CD14-positive monocyte (primary cell): Measurements from ENCODE around the gene SMPD3. TPM values are rescaled to one million over a fixed set of nuclear protein-coding genes. Genes with fewer than 3 reads are reported as not detected.

Source experiments
- DNase-seq, 3 donors: peaks; one replicate each; pipeline ENCODE4 v3.0.0-alpha.2; 2011 to 2022
- H2AFZ ChIP-seq: 2 replicates; pipeline ENCODE4 v1.6.0; 2012; ENCODE audit warnings: mild to moderate bottlenecking, low read depth, low read length, inconsistent platforms; ENCODE audit not compliant: insufficient read depth, poor library complexity, severe bottlenecking
- H3K27ac ChIP-seq, 2 donors: 1 replicate in 1 of 2; 2 replicates in 1 of 2; pipeline ENCODE4 v1.5.1; 2012 to 2013; ENCODE audit warnings: low read length in 2 of 2, control low read depth in 1 of 2, inconsistent platforms in 1 of 2, low read depth in 1 of 2, mild to moderate bottlenecking in 1 of 2
- H3K27me3 ChIP-seq, 2 donors: one replicate each; pipeline versions ENCODE4 v1.6.0 to v1.6.1; 2011 to 2013; ENCODE audit warnings: low read length in 2 of 2; ENCODE audit not compliant: control insufficient read depth in 2 of 2, insufficient read depth in 2 of 2
- H3K36me3 ChIP-seq, 2 donors: replicated peaks in 1 of 2; 1 replicate in 1 of 2; 2 replicates in 1 of 2; pipeline versions ENCODE4 v1.5.1 to v1.6.1; 2012 to 2013; ENCODE audit warnings: low read length in 2 of 2, control low read depth in 1 of 2, inconsistent platforms in 1 of 2, mild to moderate bottlenecking in 1 of 2; ENCODE audit not compliant: insufficient read depth in 2 of 2, control insufficient read depth in 1 of 2
- H3K4me1 ChIP-seq, 2 donors: 1 replicate in 1 of 2; 2 replicates in 1 of 2; pipeline versions ENCODE4 v1.5.1 to v1.6.1; 2012 to 2013; ENCODE audit warnings: low read length in 2 of 2, control low read depth in 1 of 2, inconsistent platforms in 1 of 2, mild to moderate bottlenecking in 1 of 2, moderate library complexity in 1 of 2; ENCODE audit not compliant: insufficient read depth in 2 of 2, control insufficient read depth in 1 of 2
- H3K4me2 ChIP-seq: replicated peaks from 2 replicates; pipeline ENCODE3; 2012; ENCODE audit warnings: low read length, moderate library complexity, mild to moderate bottlenecking; ENCODE audit not compliant: poor library complexity, severe bottlenecking; ENCODE audit errors: extremely low read depth
- H3K4me3 ChIP-seq, 3 experiments: fragments of 200-600 bp in 1 of 3; sonication (generic) in 1 of 3; replicated peaks in 1 of 3; 1 replicate in 2 of 3; 2 replicates in 1 of 3; pipeline ENCODE4 v1.5.1; 2011 to 2013; ENCODE audit warnings: low read length in 3 of 3, mild to moderate bottlenecking in 3 of 3, control low read depth in 2 of 3, low read depth in 2 of 3, inconsistent platforms in 1 of 3, moderate library complexity in 1 of 3
- H3K79me2 ChIP-seq: 2 replicates; pipeline ENCODE4 v1.6.0; 2012; ENCODE audit warnings: mild to moderate bottlenecking, control low read depth, inconsistent platforms, low read length, moderate library complexity; ENCODE audit not compliant: insufficient read depth
- H3K9ac ChIP-seq: 2 replicates; pipeline ENCODE4 v1.6.0; 2017; ENCODE audit warnings: low read length, mild to moderate bottlenecking; ENCODE audit not compliant: insufficient read depth, poor library complexity, severe bottlenecking
- H3K9me3 ChIP-seq, 2 donors: replicated peaks in 1 of 2; 1 replicate in 1 of 2; 2 replicates in 1 of 2; pipeline versions ENCODE4 v1.5.1 to v1.6.1; 2012 to 2013; ENCODE audit warnings: low read length in 2 of 2, control low read depth in 1 of 2; ENCODE audit not compliant: control insufficient read depth in 1 of 2, insufficient read depth in 1 of 2
- H4K20me1 ChIP-seq: 2 replicates; pipeline ENCODE4 v1.6.0; 2012; ENCODE audit warnings: mild to moderate bottlenecking, low read length, control low read depth, moderate library complexity; ENCODE audit not compliant: insufficient read depth
- H3K27ac Mint-ChIP-seq, 7 donors: one replicate each; pipeline ENCODE4 v1.8.0; 2020; ENCODE audit warnings: mild to moderate bottlenecking in 7 of 7, mixed read lengths in 7 of 7, moderate library complexity in 6 of 7, inconsistent platforms in 2 of 7
- H3K27me3 Mint-ChIP-seq, 3 donors: one replicate each; pipeline ENCODE4 v1.8.0; 2021 to 2022; ENCODE audit warnings: low read depth in 3 of 3, mild to moderate bottlenecking in 3 of 3, mixed read lengths in 3 of 3, moderate library complexity in 3 of 3, inconsistent platforms in 1 of 3
- H3K36me3 Mint-ChIP-seq, 2 donors: one replicate each; pipeline ENCODE4 v1.8.0; 2020; ENCODE audit warnings: mixed read lengths in 2 of 2, inconsistent platforms in 1 of 2, mild to moderate bottlenecking in 1 of 2
- H3K4me1 Mint-ChIP-seq: one replicate; pipeline ENCODE4 v1.8.0; 2020; ENCODE audit warnings: mild to moderate bottlenecking, mixed read lengths
- H3K4me3 Mint-ChIP-seq, 2 donors: one replicate each; pipeline ENCODE4 v1.8.0; 2020; ENCODE audit warnings: mild to moderate bottlenecking in 2 of 2, mixed read lengths in 2 of 2, moderate library complexity in 1 of 2
- H3K9me3 Mint-ChIP-seq, 7 donors: one replicate each; pipeline ENCODE4 v1.8.0; 2020 to 2022; ENCODE audit warnings: mixed read lengths in 7 of 7, mild to moderate bottlenecking in 6 of 7, moderate library complexity in 6 of 7, inconsistent platforms in 2 of 7
- WGBS: methylation state at CpG from one replicate; pipeline ENCODE4 v1.1.5; 2013; ENCODE audit warnings: missing lambda C conversion rate; ENCODE audit not compliant: insufficient coverage; 5-methylcytosine and 5-hydroxymethylcytosine counted together
- intact Hi-C, 2 donors: fragments of 100-400 bp; cut with micrococcal nuclease; formaldehyde crosslinking; loops; one replicate each; pipeline versions ENCODE4 v1.15.0 to v1.15.1; 2023
- polyA plus RNA-seq, 3 donors: library from polyadenylated mRNA; depleted of rRNA in 1 of 3; unstranded in 2 of 3; stranded (reverse) in 1 of 3; fragments of 300-500 nt in 2 of 3; fragments of >200 nt in 1 of 3; fragmentation: Illumina TruSeq in 2 of 3; gene quantifications; 1 replicate in 2 of 3; 2 replicates in 1 of 3; pipeline ENCODE4 v1.2.3, GENCODE V29; 2012 to 2021
- TF ChIP-seq, protein P1 (sequence below): fragments of 200-600 bp; IDR thresholded peaks from one replicate; pipeline ENCODE4 v1.8.0; 2022; ENCODE audit warnings: antibody characterized with exemption, mild to moderate bottlenecking

Gene SMPD3
- polyA plus RNA-seq, 3 donors = 0.40 to 1.1 (median 0.51) TPM

DNA sequence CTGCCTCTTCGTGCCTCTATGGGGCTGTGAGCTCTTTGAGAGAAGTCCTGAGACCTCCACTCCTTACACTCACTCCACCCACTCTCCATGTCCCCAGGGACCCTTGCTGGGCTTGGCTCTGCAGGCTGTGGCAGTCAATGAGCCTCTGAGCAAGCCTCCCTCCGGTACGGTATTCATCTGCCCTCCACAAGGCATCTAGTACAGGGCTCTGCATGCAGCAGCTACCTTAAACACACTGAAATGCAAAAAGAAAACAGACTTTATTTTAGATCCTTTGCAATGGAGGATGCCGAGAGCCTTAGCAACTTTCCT is 38.9 kb upstream of the SMPD3 start:
- peak overlapping the region in 1 of 2 donors; percentile 35 for H3K4me3 Mint-ChIP-seq
- TF ChIP-seq, protein P1, sequence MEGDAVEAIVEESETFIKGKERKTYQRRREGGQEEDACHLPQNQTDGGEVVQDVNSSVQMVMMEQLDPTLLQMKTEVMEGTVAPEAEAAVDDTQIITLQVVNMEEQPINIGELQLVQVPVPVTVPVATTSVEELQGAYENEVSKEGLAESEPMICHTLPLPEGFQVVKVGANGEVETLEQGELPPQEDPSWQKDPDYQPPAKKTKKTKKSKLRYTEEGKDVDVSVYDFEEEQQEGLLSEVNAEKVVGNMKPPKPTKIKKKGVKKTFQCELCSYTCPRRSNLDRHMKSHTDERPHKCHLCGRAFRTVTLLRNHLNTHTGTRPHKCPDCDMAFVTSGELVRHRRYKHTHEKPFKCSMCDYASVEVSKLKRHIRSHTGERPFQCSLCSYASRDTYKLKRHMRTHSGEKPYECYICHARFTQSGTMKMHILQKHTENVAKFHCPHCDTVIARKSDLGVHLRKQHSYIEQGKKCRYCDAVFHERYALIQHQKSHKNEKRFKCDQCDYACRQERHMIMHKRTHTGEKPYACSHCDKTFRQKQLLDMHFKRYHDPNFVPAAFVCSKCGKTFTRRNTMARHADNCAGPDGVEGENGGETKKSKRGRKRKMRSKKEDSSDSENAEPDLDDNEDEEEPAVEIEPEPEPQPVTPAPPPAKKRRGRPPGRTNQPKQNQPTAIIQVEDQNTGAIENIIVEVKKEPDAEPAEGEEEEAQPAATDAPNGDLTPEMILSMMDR = no peak
- H3K27me3 Mint-ChIP-seq = peaks cover 3 to 4% (median 3%) of the 10 kb centered on the region in 3 donors
- no peaks in the 10 kb centered on the region for H3K36me3 Mint-ChIP-seq
- H3K4me1 Mint-ChIP-seq = peaks cover 17% of the 10 kb centered on the region
- H3K4me3 ChIP-seq = no peak overlapping the region
- H3K27ac ChIP-seq = no peak overlapping the region
- intact Hi-C loops = no loop called here
- H3K27me3 ChIP-seq = no peaks in the 10 kb centered on the region
- peak overlapping the region in 1 of 7 donors; percentile 5 for H3K27ac Mint-ChIP-seq
- no peak overlapping the region for H2AFZ ChIP-seq
- no peaks in the 10 kb centered on the region for H3K36me3 ChIP-seq
- WGBS = 67% methylated on average over 3 of the region's 4 CpGs
- peaks cover 5 to 12% of the 10 kb centered on the region in 2 donors for H3K4me1 ChIP-seq
- no peaks in the 10 kb centered on the region for H3K79me2 ChIP-seq
- no peak overlapping the region for H3K4me2 ChIP-seq
- no peaks in the 10 kb centered on the region for H3K9me3 ChIP-seq
- no peak overlapping the region for H3K9ac ChIP-seq
- no peaks in the 10 kb centered on the region for H4K20me1 ChIP-seq
- no peak for DNase-seq
- peaks cover 0 to 2% (median 0%) of the 10 kb centered on the region in 7 donors for H3K9me3 Mint-ChIP-seq

DNA sequence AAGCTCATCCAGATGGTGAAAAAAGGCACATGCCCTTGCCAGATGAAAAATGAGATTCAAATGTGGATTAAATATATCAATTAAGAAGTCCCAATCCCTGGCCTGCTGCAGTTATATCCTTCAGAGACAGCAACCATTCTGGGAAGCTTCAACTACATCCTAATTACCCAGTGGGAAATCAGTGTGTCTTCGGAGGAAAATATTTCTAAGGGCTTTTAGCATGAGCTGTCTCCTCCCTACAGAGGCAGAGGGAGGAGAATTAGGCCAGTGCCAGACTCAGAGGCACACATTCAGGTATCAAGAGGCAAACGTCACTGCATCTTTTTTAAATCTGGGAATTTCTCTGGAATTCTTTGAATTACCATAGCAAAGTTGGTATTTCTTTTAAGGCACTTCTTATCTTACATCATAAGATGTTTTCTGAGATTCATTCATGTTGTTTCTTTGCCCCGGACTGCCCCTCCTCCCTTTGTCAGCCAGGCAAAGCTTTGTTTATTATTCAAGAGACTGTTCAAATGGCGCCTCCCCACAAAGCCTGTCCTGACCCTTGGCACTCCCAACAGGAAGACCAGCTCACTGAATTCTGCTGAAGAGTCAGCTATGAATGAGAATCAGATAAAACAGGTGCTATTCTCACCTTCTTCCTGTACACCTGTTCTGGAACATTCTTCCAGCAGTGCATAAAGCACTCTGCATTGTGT is 38.3 kb upstream of the SMPD3 start:
- no peak overlapping the region for H3K4me3 Mint-ChIP-seq
- WGBS = no CpG with 5 or more reads among the region's 4 CpGs
- intact Hi-C loops = no loop called here

More for the DNA sequence above, 38.3 kb upstream of the SMPD3 start:
- Histone ChIP-seq H3K4me1 (peaks cover 9 to 17% of the 10 kb centered on the region in 2 donors), H3K27me3 (no peaks in the 10 kb centered on the region), H3K79me2 (no peaks in the 10 kb centered on the region), H3K36me3 (no peaks in the 10 kb centered on the region), H3K4me2 (no peak overlapping the region), H3K9ac (no peak overlapping the region), H2AFZ (no peak overlapping the region), H3K4me3 (no peak overlapping the region), H3K9me3 (no peaks in the 10 kb centered on the region), H4K20me1 (no peaks in the 10 kb centered on the region), H3K27ac (no peak overlapping the region)
- H3K9me3 Mint-ChIP-seq = peaks cover 0 to 2% (median 0%) of the 10 kb centered on the region in 7 donors
- TF ChIP-seq, protein P1 = no peak
- no peak for DNase-seq
- H3K36me3 Mint-ChIP-seq = no peaks in the 10 kb centered on the region
- H3K27me3 Mint-ChIP-seq = peaks cover 3 to 4% (median 3%) of the 10 kb centered on the region in 3 donors
- peaks cover 22% of the 10 kb centered on the region for H3K4me1 Mint-ChIP-seq
- peak overlapping the region in 1 of 7 donors; percentile 5 for H3K27ac Mint-ChIP-seq
